Measurements from ENCODE around the gene MBOAT2. TPM values are rescaled to one million over a fixed set of nuclear protein-coding genes. Genes with fewer than 3 reads are reported as not detected.
"Not testable (repeated sequence)": the region's sequence is repeated elsewhere in the genome, so short reads cannot be mapped to it uniquely, and the experiment has no call there.

The MBOAT2 gene
- total RNA-seq, 1 donor from 2014 or later: 4.5 TPM

- DNase-seq (ENCODE audit: low read depth in 2 of 2): no peak
Measured at GRCh38 chr2:8956774-8957173, 46.7 kb downstream of the MBOAT2 start.

DNA sequence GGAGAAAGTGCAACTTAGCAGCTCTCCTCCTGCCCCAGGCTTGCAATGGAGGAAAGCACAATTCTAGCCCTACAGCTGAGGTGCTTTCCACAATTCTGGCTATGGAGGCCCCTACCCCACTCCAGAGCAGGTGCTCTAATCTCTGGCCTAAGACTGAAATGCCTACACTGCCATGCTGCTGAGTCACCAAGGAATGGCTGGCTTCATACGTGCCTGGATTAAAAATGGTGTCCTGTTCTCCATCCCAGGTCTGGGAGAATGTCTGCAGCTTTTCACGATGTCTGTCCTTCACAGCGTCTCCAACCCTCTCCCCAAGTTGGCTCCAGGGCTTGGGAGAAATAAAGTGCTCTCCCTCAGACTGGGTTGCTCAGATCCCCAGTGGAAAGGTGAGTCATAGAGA, 48.5 kb downstream of the MBOAT2 start:
- no peak for DNase-seq (ENCODE audit: low read depth in 2 of 2)

- no peak for DNase-seq (ENCODE audit: low read depth in 2 of 2)
Measured at GRCh38 chr2:8953525-8953924, 50.0 kb downstream of the MBOAT2 start.

DNA sequence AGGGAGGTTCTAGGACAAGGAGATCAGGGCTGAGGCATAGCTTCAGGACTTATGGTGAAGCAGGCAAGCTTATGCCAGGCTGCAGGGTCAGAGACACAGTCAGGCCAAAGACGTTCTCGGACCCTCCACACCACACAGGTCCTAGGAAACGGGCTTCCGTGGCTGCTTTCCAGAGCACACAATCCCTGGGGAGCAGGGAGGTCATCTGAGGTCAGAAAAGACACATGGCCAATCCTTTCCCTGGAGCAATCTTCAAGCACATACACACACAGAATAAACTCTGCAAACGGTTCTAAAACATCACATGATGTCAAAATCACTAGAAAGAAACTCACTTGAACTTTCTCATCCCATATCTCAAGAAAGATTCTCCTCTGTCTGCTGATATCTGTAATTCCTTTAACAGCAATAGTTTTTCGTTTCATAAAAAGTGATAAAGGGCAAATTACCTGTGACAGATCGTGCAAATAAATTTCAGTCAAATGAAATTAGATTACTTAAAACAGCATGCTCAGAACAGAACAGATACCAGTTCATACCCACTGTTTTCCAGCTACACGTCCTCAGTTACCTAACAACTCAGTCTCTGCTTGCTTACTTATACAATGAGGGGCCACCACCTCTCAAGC, 63.9 kb downstream of the MBOAT2 start:
- no peak for DNase-seq (ENCODE audit: low read depth in 2 of 2)

DNA sequence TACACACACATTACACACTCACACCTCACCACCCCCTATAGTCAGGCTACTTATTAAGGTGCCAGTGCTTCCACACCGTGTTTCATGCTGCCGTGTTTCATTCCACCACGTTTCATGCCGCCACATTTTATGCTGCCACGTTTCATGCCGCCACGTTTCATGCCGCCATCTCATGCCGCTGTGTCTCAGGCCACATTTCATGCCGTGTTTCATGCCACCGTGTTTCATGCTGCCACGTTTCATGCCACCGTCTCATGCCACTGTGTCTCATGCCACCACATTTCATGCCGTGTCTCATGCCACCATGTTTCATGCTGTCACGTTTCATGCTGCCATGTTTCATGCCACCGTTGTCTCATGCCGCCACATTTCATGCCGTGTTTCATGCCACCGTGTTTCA, 65.1 kb downstream of the MBOAT2 start:
- DNase-seq (ENCODE audit: low read depth in 2 of 2): no peak

GRCh38 chr2:8935982-8936381, 67.5 kb downstream of the MBOAT2 start:
- no peak for DNase-seq (ENCODE audit: low read depth in 2 of 2)

GRCh38 chr2:8934338-8934737, 69.1 kb downstream of the MBOAT2 start:
- no peak for DNase-seq (ENCODE audit: low read depth in 2 of 2)

DNA sequence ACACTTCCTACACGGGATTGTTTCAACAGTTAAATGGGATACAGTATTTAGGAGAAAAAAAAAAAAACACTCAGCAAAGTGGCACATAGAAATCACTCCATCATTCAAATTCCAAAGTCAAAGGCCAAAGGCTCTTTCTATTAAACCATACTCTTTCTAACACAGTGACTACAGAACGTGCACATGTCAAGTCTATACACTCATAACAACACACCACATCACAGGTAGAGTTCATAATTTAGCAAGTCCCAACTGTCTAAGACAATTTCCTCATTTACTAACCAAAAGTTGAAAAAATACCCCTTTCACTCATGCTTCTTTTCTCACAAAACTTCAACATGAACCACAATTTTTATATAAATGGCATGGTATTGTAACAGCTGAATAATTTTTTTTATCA, 70.8 kb downstream of the MBOAT2 start:
- no peak for DNase-seq (ENCODE audit: low read depth in 2 of 2)

GRCh38 chr2:8930185-8930584, 73.3 kb downstream of the MBOAT2 start:
- DNase-seq (ENCODE audit: low read depth in 2 of 2): not testable (repeated sequence)

DNA sequence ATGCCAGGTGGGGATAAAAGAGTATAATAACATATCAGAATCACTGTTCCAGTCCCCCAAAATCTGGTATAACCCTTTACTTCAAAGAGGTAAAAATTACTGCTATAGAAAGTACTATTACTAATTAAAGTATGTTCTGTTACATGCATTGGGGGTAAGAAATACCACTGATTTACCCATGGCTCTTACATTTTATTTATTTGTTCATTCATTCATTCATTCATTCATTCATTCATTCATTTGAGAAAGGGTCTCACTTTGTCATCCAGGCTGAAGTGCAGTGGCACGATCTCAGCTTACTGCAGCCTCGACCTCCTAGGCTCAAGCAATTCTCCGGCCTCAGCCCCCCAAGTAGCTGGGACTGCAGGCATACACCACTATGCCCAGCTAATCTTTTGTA, 74.4 kb downstream of the MBOAT2 start:
- DNase-seq (ENCODE audit: low read depth in 2 of 2): no peak

DNA sequence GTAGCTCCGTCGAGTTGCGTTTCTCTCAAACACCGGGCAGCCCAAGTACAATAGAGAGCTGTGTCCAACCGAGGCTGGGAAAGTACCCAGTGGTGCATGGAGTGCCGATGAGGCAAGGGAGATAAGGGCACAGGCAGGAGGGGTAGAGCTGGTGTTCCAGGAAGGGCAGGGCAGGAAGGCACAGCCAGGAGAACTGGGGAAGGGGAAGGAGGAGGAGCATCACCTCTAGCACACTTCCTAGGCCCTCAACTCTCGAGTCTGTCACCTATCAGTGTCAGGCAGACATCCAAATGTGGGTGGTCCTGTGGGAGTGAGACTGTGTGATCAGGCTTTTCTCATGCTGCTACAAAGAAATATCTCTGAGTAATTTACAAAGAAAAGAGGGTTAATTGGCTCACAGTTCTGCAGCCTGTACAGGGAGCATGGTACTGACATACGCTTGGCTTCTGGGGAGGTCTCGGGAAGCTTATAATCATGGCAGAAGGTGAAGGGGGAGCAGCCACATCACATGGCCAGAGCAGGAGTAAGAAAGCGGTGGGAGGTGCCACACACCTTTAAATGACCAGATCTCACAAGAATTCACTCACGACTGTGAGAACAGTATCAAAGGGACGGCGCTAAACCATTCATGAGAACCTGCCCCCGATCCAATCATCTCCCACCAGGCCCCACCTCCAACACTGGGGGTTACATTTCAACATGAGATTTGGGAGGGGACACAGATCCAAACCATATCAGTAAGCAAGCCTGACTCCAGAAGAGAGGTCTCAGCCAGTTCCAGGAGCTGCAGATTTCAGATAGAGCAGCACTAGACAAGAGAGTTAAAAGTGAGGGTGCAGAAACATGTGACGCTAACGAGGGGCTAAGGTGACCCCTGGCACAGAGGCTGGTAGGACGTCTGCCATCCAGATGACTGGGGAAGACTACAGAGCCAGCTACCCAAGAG, 75.7 kb downstream of the MBOAT2 start:
- no peak for DNase-seq (ENCODE audit: low read depth in 2 of 2)

DNA sequence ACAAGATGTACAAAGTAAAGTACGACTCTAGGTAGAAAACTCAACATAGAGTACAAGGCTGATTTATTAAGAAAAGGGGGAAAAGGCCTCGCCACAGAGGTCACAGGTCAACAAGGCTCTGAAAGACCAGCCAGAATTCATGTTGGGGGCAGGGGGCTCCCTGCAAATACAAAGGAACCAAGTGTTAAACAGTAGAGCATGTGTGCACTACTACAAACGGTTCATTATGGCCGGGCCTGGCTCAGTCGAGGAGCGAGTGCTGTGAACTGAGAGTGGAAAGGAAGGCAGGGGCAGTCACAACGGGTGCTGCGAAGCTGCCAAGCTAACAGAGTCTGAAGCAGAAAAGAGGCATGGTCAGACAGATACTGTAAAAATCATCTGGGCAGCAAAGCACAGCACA, 77.1 kb downstream of the MBOAT2 start:
- no peak for DNase-seq (ENCODE audit: low read depth in 2 of 2)

DNA sequence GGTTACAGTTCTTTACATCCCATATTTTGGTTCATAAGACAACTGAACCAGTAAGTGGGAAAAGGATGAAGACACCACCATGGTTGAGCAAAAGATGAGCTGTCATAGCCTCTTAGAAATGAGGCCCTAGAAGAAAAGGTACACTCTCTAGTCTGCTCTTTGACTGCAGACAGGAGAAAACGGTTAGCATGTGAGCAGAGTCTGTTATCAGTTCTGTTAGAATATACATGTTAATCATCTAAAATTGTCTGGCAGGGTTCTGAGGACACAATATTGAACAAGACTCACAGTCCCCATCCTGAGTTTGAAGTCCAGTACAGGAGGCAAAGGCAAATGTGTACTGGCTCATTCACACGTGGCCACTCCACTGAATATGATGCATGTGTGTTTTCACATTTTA, 78.1 kb downstream of the MBOAT2 start:
- no peak for DNase-seq (ENCODE audit: low read depth in 2 of 2)

DNA sequence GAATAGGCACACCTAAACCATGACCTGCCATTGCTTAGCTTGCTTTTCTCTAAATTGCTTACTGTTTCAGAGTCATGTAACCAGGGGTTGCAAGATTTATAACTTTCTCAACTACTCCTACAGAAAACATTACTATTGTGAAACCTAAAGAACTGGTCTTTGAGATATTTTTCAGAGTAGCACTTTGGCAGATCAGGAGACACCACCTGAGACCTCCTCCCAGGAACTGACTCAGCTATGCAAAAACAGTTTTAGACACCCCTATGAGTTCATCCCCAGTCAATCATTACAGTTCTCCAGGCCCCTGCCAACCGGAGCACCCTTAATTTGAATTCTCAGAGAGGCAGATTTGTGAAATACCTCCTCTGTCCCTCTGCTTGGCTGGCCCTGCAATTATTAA, 80.3 kb downstream of the MBOAT2 start:
- DNase-seq (ENCODE audit: low read depth in 2 of 2): no peak

DNA sequence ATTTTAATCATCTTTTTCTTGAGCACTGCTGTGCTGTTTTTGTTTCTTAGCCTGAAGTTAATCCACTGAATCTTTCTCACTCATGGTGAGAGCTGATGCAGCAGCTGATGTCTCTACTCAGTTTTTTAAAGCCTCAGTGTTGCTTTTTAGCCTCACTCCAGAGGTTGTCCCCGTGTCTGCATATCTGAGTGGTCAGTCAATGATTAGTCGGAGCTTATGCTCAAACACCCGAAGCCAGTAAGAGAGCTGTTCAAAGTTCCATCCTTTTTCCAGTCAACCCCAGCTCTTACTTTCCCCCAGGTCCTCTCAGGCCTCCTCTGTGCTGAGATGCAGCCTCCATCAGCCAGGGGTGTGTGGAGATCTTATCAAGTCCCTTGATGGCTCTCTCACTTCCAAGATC, 81.1 kb downstream of the MBOAT2 start:
- no peak for DNase-seq (ENCODE audit: low read depth in 2 of 2)

DNA sequence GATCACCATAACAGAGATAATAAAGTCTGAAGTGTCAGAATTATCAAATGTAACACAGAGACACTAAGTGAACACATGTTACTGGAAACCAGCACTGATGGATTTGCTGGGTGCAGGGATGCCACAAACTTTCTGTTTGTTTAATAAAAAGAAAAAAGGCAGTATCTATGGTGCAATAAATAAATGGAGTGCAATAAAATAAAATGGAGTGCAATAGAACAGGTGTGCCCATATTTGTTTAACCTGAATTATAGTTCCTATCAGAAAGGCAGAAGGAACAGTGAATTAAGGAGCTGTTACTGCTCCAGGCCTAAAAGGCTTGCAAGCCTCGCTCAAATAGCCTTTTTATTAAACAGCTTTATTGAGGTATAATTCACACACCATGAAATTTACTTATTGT, 85.1 kb downstream of the MBOAT2 start:
- DNase-seq (ENCODE audit: low read depth in 2 of 2): no peak

DNA sequence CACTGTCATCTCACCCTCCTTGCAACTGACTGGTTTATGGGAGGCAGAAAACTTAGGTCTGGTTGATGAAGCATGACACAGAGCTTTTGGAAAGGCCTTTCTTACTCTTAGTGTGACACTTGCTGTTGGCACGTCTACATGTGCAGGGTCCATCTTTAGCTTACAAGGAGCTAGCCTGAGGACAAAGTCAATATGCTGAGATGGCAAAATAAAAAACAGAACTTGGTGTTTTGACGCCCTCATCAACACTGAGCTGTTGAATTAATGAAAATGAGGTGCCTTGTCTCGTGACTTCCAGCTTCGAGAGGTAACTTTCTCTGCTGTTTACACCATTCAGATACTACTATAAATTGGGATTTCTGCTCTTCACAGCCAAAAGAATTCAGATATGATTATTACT, 87.5 kb downstream of the MBOAT2 start:
- no peak for DNase-seq (ENCODE audit: low read depth in 2 of 2)

DNA sequence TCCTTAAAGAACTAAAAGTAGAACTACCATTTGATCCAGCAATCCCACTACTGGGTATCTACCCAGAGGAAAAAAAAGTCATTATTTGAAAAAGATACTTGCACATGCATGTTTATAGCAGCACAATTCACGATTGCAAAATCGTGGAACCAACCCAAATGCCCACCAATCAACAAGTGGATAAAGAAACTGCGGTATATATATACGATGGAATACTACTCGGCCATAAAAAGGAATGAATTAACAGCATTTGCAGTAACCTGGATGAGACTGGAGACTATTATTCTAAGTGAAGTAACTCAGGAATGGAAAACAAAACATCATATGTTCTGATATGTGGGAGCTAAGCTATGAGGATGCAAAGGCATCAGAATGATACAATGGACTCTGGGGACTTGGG, 89.7 kb downstream of the MBOAT2 start:
- not testable (repeated sequence) for DNase-seq (ENCODE audit: low read depth in 2 of 2)

- no peak for DNase-seq (ENCODE audit: low read depth in 2 of 2)
Measured at GRCh38 chr2:8907764-8908288, 95.7 kb downstream of the MBOAT2 start.

DNA sequence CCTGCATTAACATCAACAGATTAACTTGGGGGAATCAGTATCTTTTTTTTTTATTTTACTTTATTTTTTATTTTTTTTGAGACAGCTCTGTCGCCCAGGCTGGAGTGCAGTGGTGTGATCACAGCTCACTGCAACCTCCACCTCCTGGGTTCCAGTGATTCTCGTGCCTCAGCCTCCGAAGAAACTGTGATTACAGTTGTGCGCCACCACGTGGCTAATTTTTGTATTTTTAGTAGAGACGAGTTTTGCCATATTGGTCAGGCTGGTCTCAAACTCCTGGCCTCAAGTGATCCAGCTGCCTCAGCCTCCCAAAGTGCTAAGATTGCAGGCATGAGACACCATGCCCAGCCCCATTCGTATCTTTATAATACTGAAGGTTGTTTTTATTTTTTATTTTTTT, 99.6 kb downstream of the MBOAT2 start:
- not testable (repeated sequence) for DNase-seq (ENCODE audit: low read depth in 2 of 2)

DNA sequence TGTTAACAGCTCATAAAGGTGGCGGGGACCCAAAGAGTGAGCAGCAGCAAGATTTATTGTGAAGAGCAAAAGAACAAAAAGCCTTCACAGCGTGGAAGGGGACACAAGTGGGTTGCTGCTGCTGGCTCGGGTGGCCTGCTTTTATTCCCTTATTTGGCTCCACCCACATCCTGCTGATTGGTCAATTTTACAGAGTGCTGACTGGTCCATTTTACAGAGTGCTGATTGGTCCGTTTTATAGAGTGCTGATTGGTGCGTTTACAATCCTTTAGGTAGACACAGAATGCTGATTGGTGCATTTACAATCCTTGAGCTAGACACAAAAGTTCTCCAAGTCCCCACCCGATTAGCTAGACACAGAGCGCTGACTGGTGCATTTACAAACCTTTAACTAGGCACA, 100.7 kb downstream of the MBOAT2 start:
- DNase-seq (ENCODE audit: low read depth in 2 of 2): not testable (repeated sequence)

- DNase-seq (ENCODE audit: low read depth in 2 of 2): not testable (repeated sequence)
Measured at GRCh38 chr2:8897206-8897605, 106.3 kb downstream of the MBOAT2 start.

DNA sequence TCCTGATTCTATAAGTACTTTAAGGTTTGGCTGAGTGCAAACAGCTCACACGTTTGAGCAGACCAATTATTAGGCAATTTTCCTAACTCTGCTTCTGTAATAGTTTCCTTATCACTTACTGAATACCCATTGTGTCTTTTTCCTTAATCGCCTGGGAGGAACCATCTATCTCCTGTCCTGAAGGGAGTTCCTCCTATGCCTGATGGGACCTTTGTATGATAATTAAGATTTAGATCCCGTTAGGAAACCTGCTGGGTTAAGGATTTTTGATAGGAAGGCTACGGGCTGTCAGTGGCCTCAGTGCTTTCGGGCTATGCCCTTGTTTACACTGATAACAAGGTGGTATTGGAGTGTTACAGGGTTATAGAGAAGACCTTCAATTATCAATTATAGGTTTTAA, 106.8 kb downstream of the MBOAT2 start:
- not testable (repeated sequence) for DNase-seq (ENCODE audit: low read depth in 2 of 2)
